Measurements from ENCODE around the gene EXOSC3. TPM values are rescaled to one million over a fixed set of nuclear protein-coding genes. Genes with fewer than 3 reads are reported as not detected.

Gene EXOSC3
- total and polyA plus RNA-seq, 2 of the 13 experiments (the other 11 are each of a cell fraction or from before 2014, with no cell fraction given), result 17.5 to 68.7 TPM

DNA sequence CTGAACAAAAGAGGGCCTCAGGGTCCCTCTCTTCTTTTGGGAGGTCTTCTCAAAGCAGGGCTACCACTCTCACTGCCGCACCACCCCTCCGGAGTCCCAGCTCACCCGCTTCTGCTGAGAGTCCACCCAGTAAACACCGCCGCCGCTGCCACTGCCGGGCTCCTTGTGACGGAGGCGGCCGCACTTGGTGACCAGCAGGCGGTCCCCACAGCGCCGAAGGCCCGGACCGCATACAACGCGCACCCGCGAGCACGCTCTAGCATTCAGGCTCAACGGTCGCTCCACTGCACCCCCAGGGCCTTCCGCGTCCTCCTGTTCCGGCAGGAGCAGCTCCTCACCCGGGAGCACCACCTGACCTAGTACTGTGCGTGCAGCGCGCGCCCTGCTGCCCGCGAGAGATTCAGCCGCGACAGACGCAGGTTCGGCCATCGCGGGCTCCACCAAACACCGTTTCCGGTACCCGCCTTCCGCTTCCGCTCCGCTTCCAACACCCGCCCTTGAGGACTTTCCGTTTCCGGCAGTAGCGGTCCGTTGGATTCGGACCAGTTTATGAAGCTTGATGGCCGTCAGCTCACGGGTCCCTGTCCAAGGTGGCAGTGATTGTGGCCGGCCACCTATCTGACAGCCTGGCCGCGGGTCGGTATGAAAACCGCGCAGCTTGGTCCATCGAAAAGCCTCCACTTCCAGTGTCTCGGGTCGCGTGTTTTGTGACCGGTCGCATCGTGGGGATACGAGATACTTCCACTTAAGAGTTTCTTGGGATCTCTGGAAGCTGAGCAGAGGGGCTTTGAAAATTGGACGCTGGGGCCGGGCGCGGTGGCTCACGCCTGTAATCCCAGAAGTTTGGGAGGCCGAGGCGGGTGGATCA lies at the start of gene EXOSC3 (continued):
- TF ChIP-seq PTBP1 (IDR thresholded peaks at IDR 0.05; ENCODE audit: low read depth, low read length, poor library complexity, severe bottlenecking), result no peak
- TF ChIP-seq GABPB1 (CRISPR knock-in tag; IDR thresholded peaks at IDR 0.05), result peak; percentile 99
- peak; percentile 89 for TF ChIP-seq ETV5 (CRISPR knock-in tag; IDR thresholded peaks at IDR 0.05; ENCODE audit: borderline replicate concordance)
- peak; percentile 56 for TF ChIP-seq RBM39 (IDR thresholded peaks at IDR 0.05; ENCODE audit: low read depth, low read length, poor library complexity, severe bottlenecking)
- TF ChIP-seq, protein P1, sequence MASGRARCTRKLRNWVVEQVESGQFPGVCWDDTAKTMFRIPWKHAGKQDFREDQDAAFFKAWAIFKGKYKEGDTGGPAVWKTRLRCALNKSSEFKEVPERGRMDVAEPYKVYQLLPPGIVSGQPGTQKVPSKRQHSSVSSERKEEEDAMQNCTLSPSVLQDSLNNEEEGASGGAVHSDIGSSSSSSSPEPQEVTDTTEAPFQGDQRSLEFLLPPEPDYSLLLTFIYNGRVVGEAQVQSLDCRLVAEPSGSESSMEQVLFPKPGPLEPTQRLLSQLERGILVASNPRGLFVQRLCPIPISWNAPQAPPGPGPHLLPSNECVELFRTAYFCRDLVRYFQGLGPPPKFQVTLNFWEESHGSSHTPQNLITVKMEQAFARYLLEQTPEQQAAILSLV (CRISPR knock-in tag; IDR thresholded peaks at IDR 0.05; ENCODE audit: borderline replicate concordance), result peak; percentile 39; the same call in 1 of the 2 replicates
- peak; percentile 95 for TF ChIP-seq THAP11 (CRISPR knock-in tag; IDR thresholded peaks at IDR 0.05)
- no peak for TF ChIP-seq ELK4 (CRISPR knock-in tag; IDR thresholded peaks at IDR 0.05; ENCODE audit: borderline replicate concordance)
- 0 out of 2 replicates have a peak, but pooled peaks have one; percentile 58 for TF ChIP-seq ZNF441 (CRISPR knock-in tag; IDR thresholded peaks at IDR 0.05; ENCODE audit: borderline replicate concordance)
- no peak for TF ChIP-seq JDP2 (CRISPR knock-in tag; IDR thresholded peaks at IDR 0.05; ENCODE audit: borderline replicate concordance)
- no peak; the same call in 1 of the 2 replicates for TF ChIP-seq PBX3 (CRISPR knock-in tag; IDR thresholded peaks at IDR 0.05; ENCODE audit: borderline replicate concordance)
- peak; percentile 67 for TF ChIP-seq ZNF143 (CRISPR knock-in tag; IDR thresholded peaks at IDR 0.05)
- TF ChIP-seq ZNF432 (CRISPR knock-in tag; IDR thresholded peaks at IDR 0.05; ENCODE audit: borderline replicate concordance), result no peak
- peak; percentile 97 for TF ChIP-seq ARID4A (CRISPR knock-in tag; IDR thresholded peaks at IDR 0.05; ENCODE audit: borderline replicate concordance)
- TF ChIP-seq GRHL1 (CRISPR knock-in tag; conservative IDR thresholded peaks at IDR 0.05), result no peak
- no peak for TF ChIP-seq ZNF7 (CRISPR knock-in tag; IDR thresholded peaks at IDR 0.05)
- TF ChIP-seq KLF16 (CRISPR knock-in tag; IDR thresholded peaks at IDR 0.05), result peak in 1 of 2 experiments; percentile 76; a peak in 1 of 4 replicates
